WTC11 (cell line): ENCODE measurements around the gene OR52M1. TPM values are rescaled to one million over a fixed set of nuclear protein-coding genes. Genes with fewer than 3 reads are reported as not detected.

Source experiments
- ATAC-seq: fragments of 200-7000 bp; cut with Tn5 transposase; 2 replicates; pipeline ENCODE4 v1.10.0; 2021; ENCODE audit warnings: mild to moderate bottlenecking, moderate library complexity
- CTCF ChIA-PET: fragments of 300-600 bp; sonication (Branson Sonifier 250); formaldehyde crosslinking; loops from one replicate; lab custom pipeline; 2021; ENCODE audit warnings: antibody characterized with exemption; lab: Charles Lee
- POLR2A ChIA-PET: fragments of 350-600 bp; sonication (Branson Sonifier 250); formaldehyde crosslinking; loops from one replicate; lab custom pipeline; 2021; ENCODE audit warnings: antibody characterized with exemption; lab: Charles Lee
- DNase-seq: peaks from one replicate; pipeline ENCODE4 v3.0.0; 2021; ENCODE audit warnings: low spot score
- H3K27ac Mint-ChIP-seq: 2 replicates; pipeline ENCODE4 v1.8.0; 2021; ENCODE audit warnings: mixed read lengths
- H3K27me3 Mint-ChIP-seq: 2 replicates; pipeline ENCODE4 v1.8.0; 2021; ENCODE audit warnings: low read depth, mild to moderate bottlenecking, moderate library complexity, mixed read lengths
- H3K36me3 Mint-ChIP-seq: 2 replicates; pipeline ENCODE4 v1.8.0; 2021; ENCODE audit warnings: mixed read lengths
- H3K4me1 Mint-ChIP-seq: 2 replicates; pipeline ENCODE4 v1.8.0; 2022; ENCODE audit warnings: mixed read lengths
- H3K4me3 Mint-ChIP-seq: 2 replicates; pipeline ENCODE4 v1.8.0; 2021; ENCODE audit warnings: mild to moderate bottlenecking, moderate library complexity, mixed read lengths
- H3K9me3 Mint-ChIP-seq: 2 replicates; pipeline ENCODE4 v1.8.0; 2021; ENCODE audit warnings: mixed read lengths
- ATF2 ChIP-seq: sonication (generic); formaldehyde crosslinking; IDR thresholded peaks from 2 replicates; pipeline ENCODE4 v1.8.1; 2022; ENCODE audit warnings: low read depth, missing genetic modification reagents, borderline replicate concordance
- ATF6 ChIP-seq: sonication (generic); formaldehyde crosslinking; IDR thresholded peaks from 2 replicates; pipeline ENCODE4 v1.8.1; 2023; ENCODE audit warnings: mild to moderate bottlenecking, missing genetic modification reagents
- CREM ChIP-seq: sonication (generic); formaldehyde crosslinking; IDR thresholded peaks from 2 replicates; pipeline ENCODE4 v1.8.1; 2022; ENCODE audit warnings: mild to moderate bottlenecking, missing genetic modification reagents, moderate library complexity
- E2F1 ChIP-seq: sonication (generic); formaldehyde crosslinking; IDR thresholded peaks from 2 replicates; pipeline ENCODE4 v1.8.0; 2022; ENCODE audit warnings: mild to moderate bottlenecking, missing genetic modification reagents
- ETV6 ChIP-seq: sonication (generic); formaldehyde crosslinking; IDR thresholded peaks from 2 replicates; pipeline ENCODE4 v1.8.1; 2022; ENCODE audit warnings: mild to moderate bottlenecking, missing genetic modification reagents
- FOXJ3 ChIP-seq: sonication (generic); formaldehyde crosslinking; IDR thresholded peaks from 2 replicates; pipeline ENCODE4 v1.9.0; 2021; ENCODE audit warnings: missing genetic modification reagents, mild to moderate bottlenecking, borderline replicate concordance
- IRF2 ChIP-seq: sonication (generic); formaldehyde crosslinking; IDR thresholded peaks from 2 replicates; pipeline ENCODE4 v1.8.0; 2022; ENCODE audit warnings: low read depth, missing genetic modification reagents, borderline replicate concordance
- JAZF1 ChIP-seq: fragments of 250-450 bp; sonication (Bioruptor Pico); IDR thresholded peaks from 2 replicates; pipeline ENCODE4 v1.9.0; 2021; ENCODE audit warnings: moderate library complexity, mild to moderate bottlenecking, inconsistent platforms
- KAT7 ChIP-seq: sonication (generic); formaldehyde crosslinking; IDR thresholded peaks from 2 replicates; pipeline ENCODE4 v1.8.1; 2023; ENCODE audit warnings: missing genetic modification reagents, mild to moderate bottlenecking, borderline replicate concordance
- OVOL2 ChIP-seq: fragments of 250-450 bp; sonication (Bioruptor Pico); IDR thresholded peaks from 2 replicates; pipeline ENCODE4 v1.9.0; 2021; ENCODE audit warnings: mild to moderate bottlenecking, borderline replicate concordance
- PRDM15 ChIP-seq: sonication (generic); formaldehyde crosslinking; IDR thresholded peaks from 2 replicates; pipeline ENCODE4 v1.8.0; 2022; ENCODE audit warnings: missing genetic modification reagents
- RELA ChIP-seq: sonication (generic); formaldehyde crosslinking; IDR thresholded peaks from 2 replicates; pipeline ENCODE4 v1.8.1; 2022; ENCODE audit warnings: missing genetic modification reagents, mild to moderate bottlenecking, borderline replicate concordance
- SMAD3 ChIP-seq: sonication (generic); formaldehyde crosslinking; IDR thresholded peaks from 2 replicates; pipeline ENCODE4 v1.8.0; 2022; ENCODE audit warnings: missing genetic modification reagents, mild to moderate bottlenecking, borderline replicate concordance
- TCF7 ChIP-seq: sonication (generic); formaldehyde crosslinking; IDR thresholded peaks from 2 replicates; pipeline ENCODE4 v1.8.0; 2022; ENCODE audit warnings: mild to moderate bottlenecking, low read depth, missing genetic modification reagents, moderate library complexity
- ZNF121 ChIP-seq: sonication (generic); formaldehyde crosslinking; IDR thresholded peaks from 2 replicates; pipeline ENCODE4 v1.8.0; 2023; ENCODE audit warnings: missing genetic modification reagents
- ZNF138 ChIP-seq: sonication (generic); formaldehyde crosslinking; conservative IDR thresholded peaks from 2 replicates; pipeline ENCODE4 v1.8.1; 2022; ENCODE audit warnings: mild to moderate bottlenecking, moderate library complexity, missing genetic modification reagents
- ZNF263 ChIP-seq: sonication (generic); formaldehyde crosslinking; IDR thresholded peaks from 2 replicates; pipeline ENCODE4 v1.8.1; 2022; ENCODE audit warnings: low read depth, mild to moderate bottlenecking, moderate library complexity, missing genetic modification reagents
- ZNF425 ChIP-seq: fragments of 250-450 bp; sonication (Bioruptor Pico); conservative IDR thresholded peaks from 2 replicates; pipeline ENCODE4 v1.9.0; 2021; ENCODE audit warnings: mild to moderate bottlenecking
- ZNF532 ChIP-seq: fragments of 250-450 bp; sonication (Bioruptor Pico); IDR thresholded peaks from 2 replicates; pipeline ENCODE4 v1.9.0; 2021; ENCODE audit warnings: mild to moderate bottlenecking, borderline replicate concordance
- total RNA-seq: library from RNA; stranded (reverse); gene quantifications from 3 replicates; pipeline ENCODE4 v1.2.3, GENCODE V29; 2021

The OR52M1 gene
- total RNA-seq, 1 experiment from 2014 or later = not detected

- TF ChIP-seq PRDM15 (CRISPR knock-in tag) = no peak
Measured at GRCh38 chr11:4551346-4551979, 6.5 kb downstream of the OR52M1 start (continued).

GRCh38 chr11:4559527-4560440 lies 14.8 kb downstream of the OR52M1 start:
- H3K27ac Mint-ChIP-seq = no peak overlapping the region
- peaks cover 23% of the 10 kb centered on the region for H3K4me1 Mint-ChIP-seq
- H3K9me3 Mint-ChIP-seq = peaks cover 38% of the 10 kb centered on the region
- peaks cover 12% of the 10 kb centered on the region for H3K36me3 Mint-ChIP-seq
- ChIA-PET CTCF (interaction anchor here (0.8 to 1.1 kb wide), 3 partner anchors 20 to 375 kb away, joined by 3 to 5 read pairs (median 4); no protein-coding TSS in a partner anchor), POLR2A (no interaction called here)
- no peak for DNase-seq
- peak; percentile 79 for ATAC-seq
- peaks cover 2% of the 10 kb centered on the region for H3K27me3 Mint-ChIP-seq
- no peak overlapping the region for H3K4me3 Mint-ChIP-seq
- TF ChIP-seq ATF6 (no peak), CREM (no peak), KAT7 (CRISPR knock-in tag) (no peak), ZNF425 (CRISPR knock-in tag) (no peak), ZNF532 (CRISPR knock-in tag) (no peak), TCF7 (CRISPR knock-in tag) (no peak), OVOL2 (CRISPR knock-in tag) (no peak), FOXJ3 (CRISPR knock-in tag) (no peak), JAZF1 (CRISPR knock-in tag) (no peak), ZNF263 (CRISPR knock-in tag) (no peak), IRF2 (CRISPR knock-in tag) (no peak), E2F1 (CRISPR knock-in tag) (no peak), ATF2 (CRISPR knock-in tag) (no peak), RELA (CRISPR knock-in tag) (no peak), SMAD3 (no peak), ETV6 (CRISPR knock-in tag) (no peak), ZNF138 (no peak), ZNF121 (CRISPR knock-in tag) (no peak)
